K562 (cell line): ENCODE measurements around the gene AGPAT3. TPM values are rescaled to one million over a fixed set of nuclear protein-coding genes. Genes with fewer than 3 reads are reported as not detected.

Experiments used
- ATAC-seq: fragments of 200-7000 bp; cut with Tn5 transposase; 3 replicates; pipeline ENCODE4 v1.9.1; 2020; ENCODE audit warnings: moderate library complexity
- BruUV-seq: library from RNA; stranded (reverse); fragments of 400-500 nt; replicated peaks from 2 replicates; lab custom pipeline; 2021; lab: Mats Ljungman, UMichigan
- CTCF ChIA-PET: fragments of 300-600 bp; formaldehyde crosslinking; extraction: SDS; loops from one replicate; lab custom pipeline; 2021; ENCODE audit warnings: low intra/inter-chr PET ratio; lab: Yijun Ruan, JAX
- POLR2A ChIA-PET: fragments of 300-600, 350-650 bp; sonication (Branson Sonifier 250); formaldehyde crosslinking; extraction: SDS; loops from one replicate; lab custom pipeline; 2021; ENCODE audit warnings: antibody characterized with exemption, inconsistent platforms; lab: Yijun Ruan, JAX
- DNase-seq, 4 experiments: peaks; one replicate each; pipeline versions ENCODE4 v3.0.0 to v3.0.0-alpha.2; 2011 to 2018; ENCODE audit warnings: low spot score in 3 of 4, mixed read lengths in 3 of 4; ENCODE audit errors: extremely low read depth in 1 of 4
- FAIRE-seq: peaks from 2 replicates; lab custom pipeline; 2011; peaks lifted over from hg19 to GRCh38; lab: Jason Lieb, UNC
- H2AFZ ChIP-seq: 2 replicates; pipeline ENCODE4 v1.6.0; 2011; ENCODE audit warnings: low read depth, low read length, control low read depth, inconsistent platforms
- H3K27ac ChIP-seq: fragments of 200-600 bp; 3 replicates; pipeline ENCODE4 v1.8.0; 2011; ENCODE audit warnings: low read depth, mild to moderate bottlenecking, control low read depth, inconsistent platforms, low read length, moderate library complexity, mixed read lengths; ENCODE audit errors: extremely low read depth
- H3K27me3 ChIP-seq, 2 experiments: fragments of 300-600 bp in 1 of 2; 2 replicates in 1 of 2; 3 replicates in 1 of 2; pipeline versions ENCODE4 v1.6.0 to v1.8.0; 2011; ENCODE audit warnings: inconsistent platforms in 2 of 2, low read length in 2 of 2, mild to moderate bottlenecking in 1 of 2, mixed read lengths in 1 of 2, moderate library complexity in 1 of 2; ENCODE audit not compliant: control insufficient read depth in 2 of 2, insufficient read depth in 2 of 2
- H3K36me3 ChIP-seq: fragments of 300-600 bp; 3 replicates; pipeline ENCODE4 v1.8.0; 2011; ENCODE audit warnings: mild to moderate bottlenecking, low read length, inconsistent platforms; ENCODE audit not compliant: control insufficient read depth, insufficient read depth
- H3K4me1 ChIP-seq, 2 experiments: fragments of 200-600 bp in 1 of 2; replicated peaks in 1 of 2; 2 replicates in 1 of 2; 3 replicates in 1 of 2; pipeline versions ENCODE4 v1.5.1 to v1.8.0; 2011; ENCODE audit warnings: inconsistent platforms in 2 of 2, low read length in 2 of 2, mild to moderate bottlenecking in 1 of 2, mixed read lengths in 1 of 2, moderate library complexity in 1 of 2; ENCODE audit not compliant: control insufficient read depth in 2 of 2, insufficient read depth in 2 of 2
- H3K4me2 ChIP-seq: 2 replicates; pipeline ENCODE4 v1.6.1; 2011; ENCODE audit warnings: low read length, control low read depth, inconsistent platforms, mixed read lengths; ENCODE audit not compliant: insufficient read depth
- H3K4me3 ChIP-seq: fragments of 200-600 bp; sonication (generic), shearing (Covaris generic); 2 replicates; pipeline ENCODE4 v1.5.1; 2016; ENCODE audit warnings: control low read depth, inconsistent platforms
- H3K79me2 ChIP-seq: fragments of 200-600 bp; 3 replicates; pipeline ENCODE4 v1.8.0; 2011; ENCODE audit warnings: low read length, inconsistent platforms; ENCODE audit not compliant: control insufficient read depth, insufficient read depth
- H3K9ac ChIP-seq, 2 experiments: 2 replicates each; pipeline versions ENCODE4 v1.6.0 to v1.6.1; 2011; ENCODE audit warnings: low read depth in 2 of 2, low read length in 2 of 2, control low read depth in 1 of 2, inconsistent platforms in 1 of 2, mild to moderate bottlenecking in 1 of 2, mixed read lengths in 1 of 2; ENCODE audit not compliant: insufficient read depth in 1 of 2
- H3K9me1 ChIP-seq: one replicate; pipeline ENCODE4 v1.6.0; 2011; ENCODE audit warnings: inconsistent platforms, mild to moderate bottlenecking, low read length, moderate library complexity; ENCODE audit not compliant: control insufficient read depth, insufficient read depth
- H3K9me3 ChIP-seq: replicated peaks from 2 replicates; pipeline ENCODE4 v1.5.1; 2011; ENCODE audit warnings: low read depth, low read length, inconsistent platforms; ENCODE audit not compliant: control insufficient read depth, insufficient read depth
- H4K20me1 ChIP-seq: replicated peaks from 2 replicates; pipeline ENCODE4 v1.6.1; 2011; ENCODE audit warnings: low read length, inconsistent platforms, mixed read lengths; ENCODE audit not compliant: control insufficient read depth, insufficient read depth
- ATF7 ChIP-seq: fragments of 450-650 bp; IDR thresholded peaks from 2 replicates; pipeline ENCODE4 v1.7.1; 2014; ENCODE audit warnings: mild to moderate bottlenecking, moderate library complexity
- BRF2 ChIP-seq: IDR thresholded peaks from 3 replicates; pipeline ENCODE4 v1.6.1; 2011; ENCODE audit warnings: borderline replicate concordance, mild to moderate bottlenecking; ENCODE audit not compliant: insufficient read length, insufficient read depth
- CBFA2T2 ChIP-seq: fragments of 450-650 bp; conservative IDR thresholded peaks from 2 replicates; pipeline ENCODE4 v1.6.1; 2017; ENCODE audit warnings: mild to moderate bottlenecking
- DMBX1 ChIP-seq: fragments of 250-450 bp; sonication (Bioruptor Pico); IDR thresholded peaks from 2 replicates; pipeline ENCODE4 v1.8.0; 2022; ENCODE audit warnings: inconsistent platforms, mild to moderate bottlenecking, moderate library complexity, borderline replicate concordance
- GATAD2B ChIP-seq: fragments of 450-650 bp; IDR thresholded peaks from 2 replicates; pipeline ENCODE4 v1.6.1; 2017; ENCODE audit warnings: mild to moderate bottlenecking, borderline replicate concordance
- HDAC1 ChIP-seq, 2 experiments: fragments of 450-650 bp; IDR thresholded peaks; 2 replicates each; pipeline ENCODE4 v1.6.1; 2016 to 2017; ENCODE audit warnings: inconsistent platforms in 1 of 2, mild to moderate bottlenecking in 1 of 2, moderate library complexity in 1 of 2
- MTA2 ChIP-seq: fragments of 450-650 bp; IDR thresholded peaks from 2 replicates; pipeline ENCODE4 v1.6.1; 2016; ENCODE audit warnings: low read depth
- NR2C2 ChIP-seq, 2 experiments: fragments of 200-800 bp in 1 of 2; sonication (Bioruptor generic) in 1 of 2; sonication (generic) in 1 of 2; formaldehyde crosslinking in 1 of 2; IDR thresholded peaks; 2 replicates each; pipeline versions ENCODE4 v1.6.1 to v1.8.0; 2016 to 2022; ENCODE audit warnings: mild to moderate bottlenecking in 1 of 2, missing compliant biosample characterization in 1 of 2, missing genetic modification characterization in 1 of 2, missing genetic modification reagents in 1 of 2
- RFX5 ChIP-seq: IDR thresholded peaks from 2 replicates; pipeline ENCODE4 v1.6.1; 2011; ENCODE audit warnings: low read depth, mild to moderate bottlenecking, improper control_type of control experiment, low read length
- TAL1 ChIP-seq: fragments of 450-650 bp; IDR thresholded peaks from 2 replicates; pipeline ENCODE4 v1.6.1; 2016; ENCODE audit warnings: mild to moderate bottlenecking
- WHSC1 ChIP-seq: IDR thresholded peaks from one replicate; pipeline ENCODE4 v1.6.1; 2012; ENCODE audit warnings: low read length, control low read depth, inconsistent platforms
- ZBTB33 ChIP-seq: sonication (generic); formaldehyde crosslinking; IDR thresholded peaks from 2 replicates; pipeline ENCODE4 v1.8.1; 2023; ENCODE audit warnings: mild to moderate bottlenecking, missing genetic modification reagents
- ZBTB8A ChIP-seq: fragments of 450-650 bp; IDR thresholded peaks from 2 replicates; pipeline ENCODE4 v1.6.1; 2018; ENCODE audit warnings: mild to moderate bottlenecking, moderate library complexity; ENCODE audit not compliant: partially characterized antibody
- ZNF445 ChIP-seq: fragments of 250-450 bp; sonication (Bioruptor Pico); IDR thresholded peaks from 2 replicates; pipeline ENCODE4 v1.4.0; 2020; ENCODE audit warnings: low read depth, mild to moderate bottlenecking, moderate library complexity
- WGBS: fragments of 100-300 bp; shearing (Covaris generic); methylation state at CpG from one replicate; pipeline ENCODE4 v1.1.6; 2016; ENCODE audit warnings: low coverage, mixed read lengths; ENCODE audit not compliant: insufficient coverage; ENCODE audit errors: missing lambda C conversion rate; 5-methylcytosine and 5-hydroxymethylcytosine counted together
- in situ Hi-C: fragments of 300-500 bp; cut with MboI; formaldehyde crosslinking; loops from 4 replicates; pipeline ENCODE4 v1.15.0; 2018; ENCODE audit warnings: inconsistent platforms, mixed read lengths
- intact Hi-C: fragments of 100-400 bp; cut with micrococcal nuclease; formaldehyde crosslinking; loops from 2 replicates; pipeline ENCODE4 v1.14.2; 2022
- polyA plus RNA-seq, 8 experiments: library from polyadenylated mRNA; depleted of rRNA in 4 of 8; stranded (reverse) in 5 of 8; unstranded in 3 of 8; fragments of >200 nt; fragmentation: Nextera tagmentation in 2 of 8; fragmentation: Illumina TruSeq in 1 of 8; extraction: Ambion mirVana in 2 of 8; extraction: Trizol in 1 of 8; gene quantifications; 2 replicates each; pipeline versions ENCODE4 v1.2.1 to v1.2.3, GENCODE V29; 2011 to 2014; ENCODE audit warnings: inconsistent platforms in 1 of 8, missing spikeins in 1 of 8
- total RNA-seq, 7 experiments: library from RNA; depleted of rRNA in 6 of 7; stranded (reverse); fragments of >200 nt in 6 of 7; fragmentation: Illumina TruSeq in 2 of 7; extraction: Trizol in 2 of 7; gene quantifications; 2 replicates each; pipeline versions ENCODE4 v1.2.1 to v1.2.3, GENCODE V29; 2011 to 2021; ENCODE audit warnings: low replicate concordance in 1 of 7

AGPAT3 gene
- total and polyA plus RNA-seq, 9 of the 15 experiments (the other 6 are each of a cell fraction or from before 2014, with no cell fraction given): 1.5 to 88.4 (median 35.7) TPM

GRCh38 chr21:43936247-43936967 lies 71.4 kb downstream of the AGPAT3 start (continued):
- TF ChIP-seq ZBTB33: peak; percentile 75; the same call in 1 of the 2 replicates

GRCh38 chr21:43937051-43937832 lies 72.2 kb downstream of the AGPAT3 start:
- 43% methylated on average over 12 of the region's 12 CpGs for WGBS
- 0 out of 2 replicates have a peak, but pooled peaks cover under 1% of the 10 kb centered on the region for H3K9me3 ChIP-seq
- H3K4me3 ChIP-seq: no peak overlapping the region
- peaks cover 54% of the 10 kb centered on the region for H3K79me2 ChIP-seq
- intact Hi-C loops (loop anchor here (5.0 kb wide), 1 partner anchor 45 kb away; no protein-coding TSS in a partner anchor), in situ Hi-C loops (no loop called here)
- H3K4me2 ChIP-seq: no peak overlapping the region
- ChIA-PET CTCF (interaction anchor here (1.0 to 2.6 kb wide), 2 partner anchors 89 to 126 kb away, joined by 3 to 35 read pairs; no protein-coding TSS in a partner anchor), POLR2A (interaction anchor here (0.9 to 2.2 kb wide), 4 partner anchors 10 to 341 kb away, joined by 3 to 7 read pairs (median 5); no protein-coding TSS in a partner anchor)
- H2AFZ ChIP-seq: no peak overlapping the region
- H3K27ac ChIP-seq: peak overlapping the region; percentile 0; the same call in 1 of the 3 replicates
- no TSS peak for BruUV-seq
- FAIRE-seq: peak; percentile 40
- H3K4me1 ChIP-seq: peaks cover 20 to 73% of the 10 kb centered on the region in 2 experiments; a peak in 4 of 5 replicates
- peaks cover 29% of the 10 kb centered on the region; the same call in 2 of the 3 replicates for H3K36me3 ChIP-seq
- ATAC-seq: peak; percentile 10
- H3K9ac ChIP-seq: peak overlapping the region in 1 of 2 experiments; percentile 75; a peak in 2 of 4 replicates
- H4K20me1 ChIP-seq: no peaks in the 10 kb centered on the region; the same call in 1 of the 2 replicates
- H3K27me3 ChIP-seq: no peaks in the 10 kb centered on the region
- DNase-seq: peak; percentile 59 to 83 (median 63)
- no peaks in the 10 kb centered on the region for H3K9me1 ChIP-seq
- TF ChIP-seq WHSC1 (no peak), NR2C2 (CRISPR knock-in tag; IDR thresholded peaks at IDR 0.05) (no peak), NR2C2 (tag; IDR thresholded peaks at IDR 0.05) (no peak), ZNF445 (CRISPR knock-in tag) (no peak), BRF2 (no peak), CBFA2T2 (peak; percentile 39; the same call in 1 of the 2 replicates), RFX5 (no peak), DMBX1 (CRISPR knock-in tag) (peak; percentile 66; the same call in 1 of the 2 replicates), ZBTB8A (no peak), ATF7 (no peak), MTA2 (no peak), TAL1 (peak; percentile 26; the same call in 1 of the 2 replicates), HDAC1 (IDR thresholded peaks at IDR 0.05) (peak in 1 of 2 experiments; percentile 57; a peak in 1 of 4 replicates), GATAD2B (peak; percentile 61; the same call in 1 of the 2 replicates)
